Keratinocyte (primary cell): ENCODE measurements around the gene TLE6.

ENCODE experiments used
- CTCF ChIP-seq, 3 experiments: IDR thresholded peaks in 1 of 3; conservative IDR thresholded peaks in 1 of 3; optimal IDR thresholded peaks in 1 of 3; 2 replicates in 2 of 3; 3 replicates in 1 of 3; pipeline versions ENCODE3 to v1.5.1; 2011; ENCODE audit warnings: low read length in 3 of 3, mild to moderate bottlenecking in 3 of 3, moderate library complexity in 2 of 3, control low read depth in 1 of 3, inconsistent platforms in 1 of 3; ENCODE audit not compliant: insufficient read depth in 2 of 3; ENCODE audit errors: extremely low read depth in 1 of 3
- EZH2 ChIP-seq: IDR thresholded peaks from one replicate; pipeline ENCODE4 v1.6.1; 2012; ENCODE audit warnings: inconsistent platforms, mild to moderate bottlenecking, low read length, moderate library complexity

- TF ChIP-seq CTCF (optimal IDR thresholded peaks at IDR 0.05 in 1 of 3, IDR thresholded peaks at IDR 0.05 in 1 of 3, conservative IDR thresholded peaks at IDR 0.05 in 1 of 3; ENCODE audit: extremely low read depth in 1 of 3, insufficient read depth in 2 of 3, low read length in 3 of 3): no peak
- TF ChIP-seq EZH2: no peak
These were observed 28.0 kb downstream of the TLE6 start for GRCh38 chr19:3005345-3005744.
